ENCODE results near the gene ZNF316. TPM values are rescaled to one million over a fixed set of nuclear protein-coding genes. Genes with fewer than 3 reads are reported as not detected.
"Not testable (repeated sequence)": the region's sequence is repeated elsewhere in the genome, so short reads cannot be mapped to it uniquely, and the experiment has no call there.

ZNF316 gene
- total RNA-seq, 1 donor from 2014 or later: 37.3 TPM

DNA sequence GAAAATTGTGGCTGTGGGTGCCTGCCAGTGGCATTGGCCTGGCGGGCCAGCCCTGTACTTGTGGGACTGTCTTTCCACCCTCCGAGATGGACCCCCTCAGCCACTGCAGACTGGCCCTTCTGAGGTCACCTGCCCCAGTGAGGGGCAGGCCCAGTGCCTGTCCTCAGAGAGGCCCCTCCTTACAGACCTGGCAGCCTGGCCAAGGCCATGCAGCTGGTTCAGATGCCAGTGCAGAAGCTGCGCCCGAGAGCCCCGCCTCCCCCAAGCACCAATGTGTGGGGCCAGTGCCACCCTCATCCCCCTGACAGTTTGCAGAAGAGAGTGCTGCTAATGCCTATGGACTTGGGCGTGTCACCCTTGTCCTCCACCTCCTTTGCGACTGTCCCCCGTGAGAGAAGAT is 10.0 kb downstream of the ZNF316 start:
- no peak for DNase-seq (ENCODE audit: low spot score)

- no peak for DNase-seq (ENCODE audit: low spot score)
Measured at GRCh38 chr7:6647541-6647940, 10.4 kb downstream of the ZNF316 start.

DNA sequence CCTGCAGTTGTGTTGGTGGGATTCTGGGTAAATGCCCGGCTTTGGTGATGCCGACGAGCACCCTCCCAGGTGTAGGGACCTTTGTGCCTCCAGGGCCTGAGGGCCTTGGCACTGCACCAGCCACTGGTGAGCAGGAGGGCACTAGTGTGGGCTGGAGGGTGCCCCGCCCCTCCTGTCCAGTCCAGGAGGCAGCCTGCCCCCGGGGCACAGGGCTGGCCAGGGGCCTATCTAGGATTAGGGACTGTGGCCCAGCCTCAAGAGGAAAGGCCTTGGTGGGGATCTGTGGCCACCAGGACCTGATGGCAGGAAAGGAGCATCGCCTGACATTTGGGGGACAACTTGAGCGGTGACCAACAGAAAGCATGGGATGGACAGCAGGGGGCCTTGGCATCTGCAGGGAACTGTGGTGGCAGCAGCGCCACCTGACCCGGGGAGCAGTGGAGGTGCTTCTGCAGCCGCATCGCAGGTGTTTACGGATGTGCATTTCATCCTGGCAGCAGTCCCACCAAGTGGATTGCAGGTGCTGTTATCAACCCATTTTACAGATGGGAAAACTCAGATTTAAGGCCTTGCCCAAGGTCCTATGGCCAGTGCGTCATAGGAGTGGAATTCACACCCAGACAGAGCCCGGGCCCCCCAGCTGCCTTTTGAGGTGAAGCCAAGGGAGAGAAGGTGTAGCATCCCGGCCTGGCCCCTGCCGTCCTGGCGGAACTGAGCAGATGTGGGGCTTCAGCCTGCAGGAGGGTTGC is 11.1 kb downstream of the ZNF316 start:
- DNase-seq (ENCODE audit: low spot score): no peak

DNA sequence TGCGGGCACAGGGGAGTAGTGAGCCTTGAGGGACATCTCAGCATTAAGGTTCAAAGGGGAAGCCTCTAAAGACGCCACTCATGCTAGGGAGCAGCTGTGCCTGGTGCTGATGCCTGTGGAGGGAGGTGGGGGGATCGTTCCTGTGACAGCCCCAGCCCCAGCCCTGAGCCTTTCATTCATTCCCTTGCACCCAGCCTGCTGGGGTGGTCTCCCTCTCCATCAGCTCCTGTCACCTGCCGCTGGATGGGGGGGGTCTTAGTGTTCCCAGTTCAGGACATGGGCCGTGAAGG is 11.6 kb downstream of the ZNF316 start:
- no peak for DNase-seq (ENCODE audit: low spot score)

DNA sequence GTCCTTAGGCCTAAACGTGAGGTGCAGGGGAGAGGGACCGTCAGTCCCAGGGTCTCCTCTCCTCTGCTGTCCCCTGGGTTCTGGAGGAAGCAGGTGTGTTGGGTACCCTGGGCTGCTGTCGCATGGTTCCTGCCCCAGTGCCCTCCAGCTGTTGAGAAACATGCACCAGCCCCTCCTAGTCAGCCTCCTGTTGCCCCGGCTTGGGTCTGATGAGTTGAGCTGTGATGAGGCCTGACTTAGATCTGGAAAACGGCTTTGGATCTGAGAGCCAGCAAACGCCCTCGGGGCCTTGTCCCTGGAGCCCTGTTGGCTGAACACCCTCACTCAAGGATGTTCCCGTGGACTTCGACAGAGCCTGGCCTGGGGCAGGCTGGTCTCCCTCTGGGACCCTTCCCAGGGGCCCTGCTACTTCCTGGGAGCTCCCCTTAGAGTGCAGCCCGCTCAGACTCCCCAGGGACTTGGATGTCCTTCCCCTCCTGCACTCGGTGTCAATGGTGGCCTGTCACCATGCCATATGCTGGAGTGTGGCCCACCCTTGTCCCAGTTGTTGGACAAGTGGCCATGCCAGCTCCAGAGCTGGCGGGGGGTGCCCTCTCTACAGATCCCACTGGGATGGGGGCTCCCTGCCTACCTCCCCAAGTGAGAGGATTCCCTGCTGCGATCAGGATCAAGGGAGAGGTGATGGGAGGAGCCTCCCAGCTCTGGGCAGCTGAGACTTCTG is 12.3 kb downstream of the ZNF316 start:
- DNase-seq (ENCODE audit: low spot score): no peak

DNA sequence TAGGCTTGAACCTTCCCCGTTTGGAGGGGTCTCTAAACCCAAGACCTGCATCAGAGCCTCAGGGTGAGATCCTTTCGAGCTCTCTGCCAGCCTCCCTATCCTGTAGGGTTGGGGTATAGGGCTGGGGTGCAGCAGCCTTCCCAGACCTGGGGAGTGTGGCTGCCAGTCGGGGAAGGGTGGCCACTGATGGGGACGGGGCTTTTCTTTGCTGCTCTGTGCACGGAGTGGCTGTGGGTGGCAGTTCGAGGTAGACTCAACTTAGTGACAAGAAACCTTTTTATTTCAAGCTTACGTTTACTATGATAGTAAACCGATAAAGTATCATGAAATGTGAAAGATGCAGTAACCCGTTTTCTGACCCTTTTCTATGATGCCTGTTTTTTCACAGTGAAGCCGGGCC is 13.0 kb downstream of the ZNF316 start:
- no peak for DNase-seq (ENCODE audit: low spot score)

DNA sequence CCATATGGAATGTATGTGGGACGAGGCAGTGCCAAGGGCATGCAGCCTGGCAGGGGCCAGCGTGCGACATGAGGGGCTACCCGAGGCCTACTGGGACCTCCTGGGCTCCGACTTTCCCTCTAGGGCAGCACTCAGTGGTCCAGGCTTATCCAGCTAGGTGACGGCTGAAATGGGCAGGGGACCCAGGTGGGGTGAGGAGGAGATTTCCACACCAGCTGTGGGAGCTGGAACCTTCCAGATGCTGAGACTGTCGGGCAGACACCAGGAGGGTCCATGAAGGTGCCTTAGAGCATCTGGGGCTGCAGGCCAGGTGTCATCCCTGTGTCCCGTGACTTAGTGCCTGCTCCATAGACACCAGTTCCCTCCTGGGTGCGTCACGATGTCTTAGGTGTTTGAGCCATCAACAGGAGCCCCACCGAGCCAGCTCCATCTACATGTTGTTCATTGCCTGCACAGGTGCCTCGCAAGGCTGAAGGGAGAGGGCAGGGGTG is 13.4 kb downstream of the ZNF316 start:
- no peak for DNase-seq (ENCODE audit: low spot score)

DNA sequence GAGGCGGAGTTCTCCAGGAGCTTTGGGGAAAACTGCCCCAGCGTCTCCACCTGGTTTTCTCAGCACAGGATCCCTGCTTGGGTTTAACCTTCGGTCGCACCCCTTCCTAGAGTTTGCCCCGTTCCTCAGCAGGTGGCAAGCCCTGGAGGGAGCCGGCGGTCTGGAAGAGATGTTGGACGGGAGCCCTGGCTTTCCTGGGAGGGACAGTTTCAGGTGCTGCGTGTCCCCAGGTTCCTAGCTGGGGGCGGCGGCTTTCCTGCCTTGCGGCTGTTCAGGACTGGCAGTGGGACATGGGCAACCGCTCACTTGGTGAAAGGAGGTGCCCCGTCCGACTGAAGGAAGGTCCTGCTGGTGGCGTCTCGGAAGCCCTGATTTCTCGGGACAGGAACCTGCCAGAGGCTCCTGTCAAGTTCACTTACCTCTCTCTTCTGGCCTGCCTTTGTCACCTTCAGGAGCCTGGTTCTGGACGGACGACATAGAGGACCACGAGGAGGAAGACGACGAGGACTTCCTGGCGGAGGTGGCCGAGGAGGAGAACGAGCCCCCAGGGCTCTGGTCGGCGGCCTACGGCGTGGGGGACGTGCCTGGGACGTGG is 14.8 kb downstream of the ZNF316 start:
- DNase-seq (ENCODE audit: low spot score): no peak

DNA sequence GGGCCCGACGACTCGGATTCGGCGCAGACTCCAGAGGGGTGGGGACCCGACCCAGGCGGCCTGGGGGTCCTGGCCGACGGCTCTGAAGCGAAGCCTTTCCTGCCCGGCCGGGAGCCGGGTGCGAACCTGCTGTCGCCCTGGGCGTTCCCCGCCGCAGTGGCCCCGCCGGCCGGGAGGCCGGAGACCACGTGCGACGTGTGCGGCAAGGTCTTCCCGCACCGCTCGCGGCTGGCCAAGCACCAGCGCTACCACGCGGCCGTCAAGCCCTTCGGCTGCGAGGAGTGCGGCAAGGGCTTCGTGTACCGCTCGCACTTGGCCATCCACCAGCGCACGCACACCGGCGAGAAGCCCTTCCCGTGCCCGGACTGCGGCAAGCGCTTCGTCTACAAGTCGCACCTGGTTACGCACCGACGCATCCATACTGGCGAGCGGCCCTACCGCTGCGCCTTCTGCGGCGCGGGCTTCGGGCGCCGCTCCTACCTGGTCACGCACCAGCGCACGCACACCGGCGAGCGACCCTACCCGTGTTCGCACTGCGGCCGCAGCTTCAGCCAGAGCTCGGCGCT is 15.4 kb downstream of the ZNF316 start:
- DNase-seq (ENCODE audit: low spot score): no peak

DNA sequence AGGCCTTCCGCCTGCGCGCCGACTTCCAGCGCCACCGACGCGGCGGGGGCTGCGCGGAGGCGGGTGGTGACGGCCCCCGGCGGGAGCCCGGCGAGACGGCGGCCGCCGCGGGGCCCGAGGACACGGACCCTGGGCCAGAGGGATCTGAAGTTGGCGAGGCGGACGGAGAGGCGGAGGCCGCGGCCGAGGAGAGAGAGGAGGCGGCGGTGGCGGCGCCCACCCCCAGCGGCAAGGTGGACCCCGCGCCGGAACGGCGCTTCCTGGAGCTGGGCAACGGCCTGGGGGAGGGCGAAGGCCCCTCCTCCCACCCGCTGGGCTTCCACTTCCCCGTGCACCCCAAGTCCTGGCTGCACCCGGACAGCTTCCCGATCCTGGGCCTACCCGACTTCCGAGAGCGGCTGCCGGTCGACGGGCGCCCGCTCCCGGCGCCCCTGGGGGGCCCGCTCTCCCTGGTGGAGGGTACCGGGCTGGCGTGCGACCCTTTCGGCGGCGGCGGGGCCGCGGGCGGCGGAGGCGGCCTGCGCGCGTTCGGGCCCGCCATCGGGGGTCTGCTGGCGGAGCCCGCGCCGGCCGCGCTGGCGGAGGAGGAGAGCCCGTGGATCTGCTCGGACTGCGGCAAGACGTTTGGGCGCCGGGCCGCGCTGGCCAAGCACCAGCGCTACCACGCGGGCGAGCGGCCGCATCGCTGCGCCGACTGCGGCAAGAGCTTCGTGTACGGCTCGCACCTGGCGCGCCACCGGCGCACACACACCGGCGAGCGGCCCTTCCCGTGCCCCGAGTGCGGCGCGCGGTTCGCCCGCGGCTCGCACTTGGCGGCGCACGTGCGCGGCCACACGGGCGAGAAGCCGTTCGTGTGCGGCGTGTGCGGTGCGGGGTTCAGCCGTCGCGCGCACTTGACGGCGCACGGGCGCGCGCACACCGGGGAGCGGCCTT is 16.2 kb downstream of the ZNF316 start:
- no peak for DNase-seq (ENCODE audit: low spot score)

DNA sequence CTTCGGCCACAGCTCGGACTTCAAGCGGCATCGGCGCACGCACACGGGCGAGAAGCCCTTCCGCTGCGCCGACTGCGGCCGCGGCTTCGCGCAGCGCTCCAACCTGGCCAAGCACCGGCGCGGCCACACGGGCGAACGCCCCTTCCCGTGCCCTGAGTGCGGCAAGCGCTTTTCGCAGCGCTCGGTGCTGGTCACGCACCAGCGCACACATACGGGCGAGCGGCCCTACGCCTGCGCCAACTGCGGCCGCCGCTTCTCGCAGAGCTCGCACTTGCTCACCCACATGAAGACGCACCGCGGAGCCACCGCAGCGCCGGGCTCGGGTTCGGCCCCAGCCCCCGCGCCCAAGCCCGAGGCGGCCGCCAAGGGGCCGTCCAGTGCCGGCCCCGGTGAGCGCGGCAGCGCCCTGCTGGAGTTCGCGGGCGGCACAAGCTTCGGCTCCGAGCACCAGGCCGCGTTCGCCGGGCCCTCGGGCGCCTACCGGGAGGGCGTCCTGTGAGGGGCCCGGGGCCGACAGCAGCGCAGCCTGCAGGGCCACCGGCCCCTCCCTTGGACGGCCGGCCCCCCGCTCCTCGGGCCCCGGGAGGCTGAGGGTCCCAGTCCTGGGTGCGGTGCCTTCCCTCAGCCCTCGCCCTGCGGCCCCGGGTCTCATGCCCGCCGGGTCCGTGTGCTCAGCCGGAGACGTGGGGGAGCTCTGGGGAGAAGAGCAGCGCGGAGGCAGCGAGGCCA is 17.2 kb downstream of the ZNF316 start:
- DNase-seq (ENCODE audit: low spot score): no peak

GRCh38 chr7:6654842-6655610 is 17.9 kb downstream of the ZNF316 start:
- DNase-seq (ENCODE audit: low spot score): no peak

DNA sequence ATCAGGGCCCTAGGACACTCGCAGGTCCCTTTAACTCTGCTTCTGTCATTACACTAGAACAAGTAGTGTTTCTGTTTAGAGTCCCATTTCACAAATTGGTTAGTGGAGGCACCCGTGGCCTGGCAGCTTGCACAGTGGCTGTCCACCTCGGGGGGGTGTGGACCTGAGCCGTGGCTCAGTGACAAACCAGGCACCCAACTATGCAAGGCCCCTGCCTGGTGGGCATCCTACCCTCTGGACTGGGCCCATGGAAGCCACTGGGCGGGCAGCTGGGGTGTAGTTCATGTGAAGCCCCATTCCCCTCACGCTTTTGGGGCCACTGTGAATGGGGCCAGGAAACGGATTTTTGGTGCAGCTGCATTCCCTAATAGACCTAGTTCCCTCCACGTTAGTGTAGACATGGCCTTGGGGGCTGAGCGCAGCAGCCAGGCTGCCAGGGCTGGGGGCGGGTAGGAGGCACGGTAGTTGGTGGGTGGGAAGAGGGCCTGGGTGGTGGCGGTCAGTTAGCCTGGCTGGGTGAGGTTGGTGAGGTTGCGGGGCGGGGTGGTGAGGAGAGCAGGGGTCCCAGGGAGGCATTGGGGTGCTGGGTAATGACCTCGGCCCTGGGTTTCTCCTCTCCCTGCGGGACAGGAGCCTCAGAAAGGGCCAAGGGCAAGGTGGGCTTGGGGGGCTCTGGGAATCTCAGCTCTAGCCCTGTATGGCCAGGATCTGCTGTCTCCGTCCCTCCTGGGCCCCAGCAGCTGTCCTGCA is 18.7 kb downstream of the ZNF316 start:
- no peak for DNase-seq (ENCODE audit: low spot score)

DNA sequence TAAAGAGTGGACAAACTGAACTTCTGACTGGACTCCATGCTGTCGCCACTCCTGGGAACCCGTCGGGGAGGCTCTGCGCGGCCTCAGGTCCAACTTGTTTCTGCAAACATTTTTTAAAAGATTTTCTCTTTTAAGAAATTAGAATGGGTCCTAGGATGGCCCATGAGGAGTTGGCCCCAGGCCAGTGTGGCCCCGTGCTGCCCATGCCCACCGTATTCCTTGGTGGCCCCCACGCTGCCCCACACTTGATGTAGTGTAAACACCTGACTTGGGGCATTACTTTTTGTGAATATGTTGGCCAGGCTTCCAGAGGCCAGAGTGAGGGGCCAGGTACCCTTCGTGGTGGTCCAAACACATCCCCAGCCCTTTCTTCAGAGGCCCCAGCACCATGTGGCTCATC is 19.3 kb downstream of the ZNF316 start:
- DNase-seq (ENCODE audit: low spot score): no peak

GRCh38 chr7:6658618-6659345 is 21.7 kb downstream of the ZNF316 start:
- DNase-seq (ENCODE audit: low spot score): no peak

DNA sequence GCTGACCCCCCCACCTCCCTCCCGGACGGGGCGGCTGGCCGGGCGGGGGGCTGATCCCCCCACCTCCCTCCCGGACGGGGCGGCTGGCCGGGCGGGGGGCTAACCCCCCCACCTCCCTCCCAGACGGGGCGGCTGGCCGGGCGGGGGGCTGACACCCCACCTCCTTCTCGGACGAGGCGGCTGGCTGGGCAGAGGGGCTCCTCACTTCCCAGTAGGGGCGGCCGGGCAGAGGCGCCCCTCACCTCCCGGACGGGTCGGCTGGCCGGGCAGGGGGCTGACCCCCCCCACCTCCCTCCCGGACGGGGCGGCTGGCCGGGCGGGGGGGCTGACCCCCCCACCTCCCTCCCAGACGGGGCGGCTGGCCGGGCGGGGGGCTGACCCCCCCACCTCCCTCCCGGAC is 33.7 kb downstream of the ZNF316 start:
- not testable (repeated sequence) for DNase-seq (ENCODE audit: low spot score)

- no peak for DNase-seq (ENCODE audit: low spot score)
Measured at GRCh38 chr7:6675807-6676405, 38.8 kb downstream of the ZNF316 start.

DNA sequence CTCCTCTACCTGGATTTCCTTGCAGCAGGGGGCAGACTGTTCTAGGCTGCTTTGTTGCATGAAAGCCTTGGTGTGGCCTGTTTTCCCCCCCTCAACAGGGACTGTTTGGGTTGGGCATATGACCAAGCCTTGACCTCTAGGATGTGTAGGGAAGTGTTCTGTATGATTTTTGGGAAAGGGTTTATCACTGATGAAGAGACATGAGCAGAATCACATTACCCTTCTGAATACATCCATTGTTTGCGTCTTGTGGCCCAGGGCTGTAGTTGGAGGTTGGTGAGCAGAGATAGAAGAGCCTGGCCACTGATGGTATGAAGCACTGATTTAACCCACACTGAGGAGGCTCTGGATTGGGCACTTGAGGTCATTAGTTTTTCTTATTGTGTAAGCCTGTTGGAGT is 43.0 kb downstream of the ZNF316 start:
- DNase-seq (ENCODE audit: low spot score): no peak
